Measurements from ENCODE around the gene IDH2. TPM values are rescaled to one million over a fixed set of nuclear protein-coding genes. Genes with fewer than 3 reads are reported as not detected.

Gene IDH2
- total RNA-seq, 1 donor from 2014 or later, result 149 TPM

DNA sequence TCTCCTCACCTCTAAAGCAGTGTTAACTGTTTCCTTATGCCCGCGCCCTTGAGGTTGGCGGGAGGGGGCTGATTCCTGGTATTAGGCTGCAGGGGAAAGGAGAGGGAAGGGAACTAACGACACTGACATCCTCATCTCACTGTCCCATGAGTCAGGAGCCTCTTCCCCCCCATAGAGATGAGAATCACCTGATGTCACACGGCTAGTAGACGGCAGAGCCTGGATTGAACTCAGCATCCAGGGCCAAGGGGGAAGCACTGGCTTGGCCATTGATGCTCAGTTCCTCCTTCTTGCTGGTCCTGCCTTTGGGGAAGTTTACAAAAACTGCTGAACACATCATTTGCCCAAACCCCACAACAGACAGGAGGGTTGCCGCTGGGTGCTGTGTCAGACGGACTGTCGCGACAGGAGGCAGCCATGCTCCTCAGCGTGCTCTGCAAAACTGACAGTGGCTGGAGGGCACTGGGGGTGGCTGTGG, 38.5 kb downstream of the IDH2 start:
- no peaks in the 10 kb centered on the region for H3K36me3 Mint-ChIP-seq (ENCODE audit: unreplicated experiment)
- H3K9me3 Mint-ChIP-seq (ENCODE audit: unreplicated experiment), result peaks cover 6% of the 10 kb centered on the region
- no peak overlapping the region for H3K4me3 Mint-ChIP-seq (ENCODE audit: unreplicated experiment)
- H3K27me3 Mint-ChIP-seq (ENCODE audit: unreplicated experiment), result peaks cover 3% of the 10 kb centered on the region
- TF ChIP-seq, protein P1, sequence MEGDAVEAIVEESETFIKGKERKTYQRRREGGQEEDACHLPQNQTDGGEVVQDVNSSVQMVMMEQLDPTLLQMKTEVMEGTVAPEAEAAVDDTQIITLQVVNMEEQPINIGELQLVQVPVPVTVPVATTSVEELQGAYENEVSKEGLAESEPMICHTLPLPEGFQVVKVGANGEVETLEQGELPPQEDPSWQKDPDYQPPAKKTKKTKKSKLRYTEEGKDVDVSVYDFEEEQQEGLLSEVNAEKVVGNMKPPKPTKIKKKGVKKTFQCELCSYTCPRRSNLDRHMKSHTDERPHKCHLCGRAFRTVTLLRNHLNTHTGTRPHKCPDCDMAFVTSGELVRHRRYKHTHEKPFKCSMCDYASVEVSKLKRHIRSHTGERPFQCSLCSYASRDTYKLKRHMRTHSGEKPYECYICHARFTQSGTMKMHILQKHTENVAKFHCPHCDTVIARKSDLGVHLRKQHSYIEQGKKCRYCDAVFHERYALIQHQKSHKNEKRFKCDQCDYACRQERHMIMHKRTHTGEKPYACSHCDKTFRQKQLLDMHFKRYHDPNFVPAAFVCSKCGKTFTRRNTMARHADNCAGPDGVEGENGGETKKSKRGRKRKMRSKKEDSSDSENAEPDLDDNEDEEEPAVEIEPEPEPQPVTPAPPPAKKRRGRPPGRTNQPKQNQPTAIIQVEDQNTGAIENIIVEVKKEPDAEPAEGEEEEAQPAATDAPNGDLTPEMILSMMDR (IDR thresholded peaks at IDR 0.05; ENCODE audit: partially characterized antibody, unreplicated experiment), result no peak
- peak overlapping the region; percentile 43 for H3K27ac Mint-ChIP-seq (ENCODE audit: unreplicated experiment)
- no peak for DNase-seq
- peaks cover 10% of the 10 kb centered on the region for H3K4me1 Mint-ChIP-seq (ENCODE audit: low read depth, unreplicated experiment)

- H3K27me3 Mint-ChIP-seq (ENCODE audit: unreplicated experiment), result peaks cover 3% of the 10 kb centered on the region
- no peak overlapping the region for H3K4me3 Mint-ChIP-seq (ENCODE audit: unreplicated experiment)
- H3K36me3 Mint-ChIP-seq (ENCODE audit: unreplicated experiment), result no peaks in the 10 kb centered on the region
- TF ChIP-seq, protein P1 (IDR thresholded peaks at IDR 0.05; ENCODE audit: partially characterized antibody, unreplicated experiment), result no peak
- H3K4me1 Mint-ChIP-seq (ENCODE audit: low read depth, unreplicated experiment), result peaks cover 10% of the 10 kb centered on the region
- H3K27ac Mint-ChIP-seq (ENCODE audit: unreplicated experiment), result peak overlapping the region; percentile 84
- no peak for DNase-seq
- H3K9me3 Mint-ChIP-seq (ENCODE audit: unreplicated experiment), result peaks cover 6% of the 10 kb centered on the region
Observed at GRCh38 chr15:90062973-90063769, 39.1 kb downstream of the IDH2 start.

DNA sequence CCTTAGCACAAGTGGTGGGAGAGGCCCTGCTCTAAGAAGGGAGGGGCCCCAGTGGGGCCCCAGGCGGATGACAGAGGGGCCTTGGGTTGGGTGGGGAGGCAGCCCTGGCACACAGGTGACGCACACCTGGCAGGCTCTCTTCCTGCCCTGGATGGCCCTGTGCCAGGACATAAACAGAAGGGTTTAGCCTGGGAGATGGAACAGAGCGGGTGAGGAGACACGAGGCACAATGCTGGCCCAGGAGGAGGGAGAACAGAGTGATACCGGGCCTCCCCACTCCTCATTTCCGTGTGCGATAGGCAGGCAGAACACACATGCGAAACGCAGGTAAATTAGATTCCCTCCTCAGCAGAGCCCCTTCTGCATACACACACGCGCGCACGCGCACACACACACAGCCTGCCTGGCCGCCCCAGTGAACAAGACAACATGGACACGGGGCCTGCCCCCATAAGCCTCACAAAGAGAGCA, 39.8 kb downstream of the IDH2 start:
- H3K27ac Mint-ChIP-seq (ENCODE audit: unreplicated experiment), result peak overlapping the region; percentile 84

GRCh38 chr15:90062023-90062442, 40.2 kb downstream of the IDH2 start:
- Mint-ChIP-seq H3K9me3 (ENCODE audit: unreplicated experiment) (peaks cover 6% of the 10 kb centered on the region), H3K27ac (ENCODE audit: unreplicated experiment) (peak overlapping the region; percentile 84), H3K27me3 (ENCODE audit: unreplicated experiment) (peaks cover 4% of the 10 kb centered on the region), H3K36me3 (ENCODE audit: unreplicated experiment) (no peaks in the 10 kb centered on the region), H3K4me3 (ENCODE audit: unreplicated experiment) (no peak overlapping the region), H3K4me1 (ENCODE audit: low read depth, unreplicated experiment) (peaks cover 10% of the 10 kb centered on the region)
- DNase-seq, result peak; percentile 75
- TF ChIP-seq, protein P1 (IDR thresholded peaks at IDR 0.05; ENCODE audit: partially characterized antibody, unreplicated experiment), result no peak

More for the DNA sequence above, 39.8 kb downstream of the IDH2 start:
- H3K9me3 Mint-ChIP-seq (ENCODE audit: unreplicated experiment), result peaks cover 6% of the 10 kb centered on the region
- no peaks in the 10 kb centered on the region for H3K36me3 Mint-ChIP-seq (ENCODE audit: unreplicated experiment)
- peaks cover 10% of the 10 kb centered on the region for H3K4me1 Mint-ChIP-seq (ENCODE audit: low read depth, unreplicated experiment)
- TF ChIP-seq, protein P1 (IDR thresholded peaks at IDR 0.05; ENCODE audit: partially characterized antibody, unreplicated experiment), result no peak
- H3K27me3 Mint-ChIP-seq (ENCODE audit: unreplicated experiment), result peaks cover 3% of the 10 kb centered on the region
- H3K4me3 Mint-ChIP-seq (ENCODE audit: unreplicated experiment), result no peak overlapping the region
- DNase-seq, result no peak

- Mint-ChIP-seq H3K4me3 (ENCODE audit: unreplicated experiment) (no peak overlapping the region), H3K36me3 (ENCODE audit: unreplicated experiment) (no peaks in the 10 kb centered on the region), H3K4me1 (ENCODE audit: low read depth, unreplicated experiment) (peaks cover 10% of the 10 kb centered on the region), H3K27ac (ENCODE audit: unreplicated experiment) (no peak overlapping the region), H3K9me3 (ENCODE audit: unreplicated experiment) (peaks cover 6% of the 10 kb centered on the region), H3K27me3 (ENCODE audit: unreplicated experiment) (peaks cover 5% of the 10 kb centered on the region)
- TF ChIP-seq, protein P1 (IDR thresholded peaks at IDR 0.05; ENCODE audit: partially characterized antibody, unreplicated experiment), result no peak
- no peak for DNase-seq
Observed at GRCh38 chr15:90060797-90061196, 41.5 kb downstream of the IDH2 start.
